IMR-90 (cell line): Measurements from ENCODE around the gene MTRF1L.

Experiments used
- MAFK ChIP-seq: IDR thresholded peaks from 2 replicates; pipeline ENCODE4 v1.6.1; 2012; ENCODE audit warnings: low read depth, low read length, improper control_type of control experiment
- POLR2A ChIP-seq: IDR thresholded peaks from 2 replicates; pipeline ENCODE4 v1.6.1; 2012; ENCODE audit warnings: mild to moderate bottlenecking, low read depth, low read length
- RFX5 ChIP-seq: IDR thresholded peaks from 2 replicates; pipeline ENCODE4 v1.8.0; 2012; ENCODE audit warnings: low read depth, mild to moderate bottlenecking, low read length, moderate library complexity
- SMC3 ChIP-seq: fragments of 150-350 bp; IDR thresholded peaks from 2 replicates; pipeline ENCODE4 v1.6.1; 2016; ENCODE audit warnings: low read depth, mild to moderate bottlenecking, antibody characterized with exemption, low read length, moderate library complexity
- TF ChIP-seq, protein P1 (sequence below): conservative IDR thresholded peaks from 2 replicates; pipeline ENCODE4 v1.5.1; 2012; ENCODE audit warnings: mild to moderate bottlenecking, low read depth, low read length, improper control_type of control experiment

DNA sequence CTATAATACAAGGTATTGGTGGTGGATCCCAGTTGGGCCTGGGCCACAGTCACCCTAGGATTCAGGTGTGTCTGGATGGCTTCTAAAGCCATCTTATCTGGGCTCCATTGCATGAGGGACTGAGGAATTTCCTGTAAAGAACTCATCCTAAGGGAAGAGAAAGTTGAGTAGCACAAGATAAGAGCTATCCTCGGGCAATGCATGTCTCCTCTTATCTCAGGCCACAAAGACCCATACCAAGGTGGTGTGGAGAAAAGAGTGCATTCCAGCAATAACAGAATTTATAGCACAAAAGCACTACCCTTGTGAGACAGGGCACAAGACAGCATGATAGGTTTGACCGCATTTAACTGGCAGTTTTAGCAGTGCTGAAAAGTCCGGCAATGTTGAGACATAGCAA, 14.3 kb upstream of the MTRF1L start:
- TF ChIP-seq MAFK = no peak
- no peak for TF ChIP-seq RFX5
- TF ChIP-seq, protein P1, sequence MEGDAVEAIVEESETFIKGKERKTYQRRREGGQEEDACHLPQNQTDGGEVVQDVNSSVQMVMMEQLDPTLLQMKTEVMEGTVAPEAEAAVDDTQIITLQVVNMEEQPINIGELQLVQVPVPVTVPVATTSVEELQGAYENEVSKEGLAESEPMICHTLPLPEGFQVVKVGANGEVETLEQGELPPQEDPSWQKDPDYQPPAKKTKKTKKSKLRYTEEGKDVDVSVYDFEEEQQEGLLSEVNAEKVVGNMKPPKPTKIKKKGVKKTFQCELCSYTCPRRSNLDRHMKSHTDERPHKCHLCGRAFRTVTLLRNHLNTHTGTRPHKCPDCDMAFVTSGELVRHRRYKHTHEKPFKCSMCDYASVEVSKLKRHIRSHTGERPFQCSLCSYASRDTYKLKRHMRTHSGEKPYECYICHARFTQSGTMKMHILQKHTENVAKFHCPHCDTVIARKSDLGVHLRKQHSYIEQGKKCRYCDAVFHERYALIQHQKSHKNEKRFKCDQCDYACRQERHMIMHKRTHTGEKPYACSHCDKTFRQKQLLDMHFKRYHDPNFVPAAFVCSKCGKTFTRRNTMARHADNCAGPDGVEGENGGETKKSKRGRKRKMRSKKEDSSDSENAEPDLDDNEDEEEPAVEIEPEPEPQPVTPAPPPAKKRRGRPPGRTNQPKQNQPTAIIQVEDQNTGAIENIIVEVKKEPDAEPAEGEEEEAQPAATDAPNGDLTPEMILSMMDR = no peak
- no peak for TF ChIP-seq POLR2A
- TF ChIP-seq SMC3 = no peak
